ENCODE measurements around the gene SWAP70. TPM values are rescaled to one million over a fixed set of nuclear protein-coding genes. Genes with fewer than 3 reads are reported as not detected.
"Not testable (repeated sequence)": the region's sequence is repeated elsewhere in the genome, so short reads cannot be mapped to it uniquely, and the experiment has no call there.

Gene SWAP70
- total and polyA plus RNA-seq, 5 donors: 10.4 to 30.1 (median 20.5) TPM

DNA sequence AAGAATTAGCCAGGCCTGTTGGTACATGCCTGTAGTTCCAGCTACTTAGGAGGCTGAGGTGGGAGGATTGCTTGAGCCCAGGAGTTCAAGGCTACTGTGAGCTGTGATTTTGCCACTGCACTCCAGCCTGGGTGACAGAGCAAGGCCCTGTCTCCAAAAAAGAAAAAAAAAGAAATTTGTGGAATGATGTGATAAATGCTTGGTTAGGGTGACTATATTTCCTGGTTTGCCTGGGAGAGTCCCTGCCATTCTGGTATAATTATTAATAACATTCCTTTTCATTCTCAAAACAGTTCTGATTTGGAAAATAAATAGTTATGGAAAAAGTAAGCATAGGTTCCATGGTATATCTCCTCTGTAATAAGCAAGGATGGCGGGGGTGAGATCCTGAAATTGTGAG is 74.8 kb downstream of the SWAP70 start:
- WGBS: 99% methylated on average over 1 of the region's 1 CpG

GRCh38 chr11:9739123-9739900 is 75.4 kb downstream of the SWAP70 start:
- DNase-seq (no peak), ATAC-seq (no peak)
- Histone ChIP-seq H3K9me3 (ENCODE audit: control insufficient read depth, low read length) (no peaks in the 10 kb centered on the region), H3K4me3 (ENCODE audit: low read length) (no peak overlapping the region), H3K4me1 (ENCODE audit: control insufficient read depth, insufficient read depth, low read length) (no peaks in the 10 kb centered on the region), H3K27ac (ENCODE audit: low read length) (no peak overlapping the region), H3K27me3 (ENCODE audit: control insufficient read depth, insufficient read depth) (no peaks in the 10 kb centered on the region)
- WGBS: 58% methylated on average over 4 of the region's 4 CpGs
- intact Hi-C loops (cut with DNase I): no loop called here

More for the DNA sequence above, 74.8 kb downstream of the SWAP70 start:
- no peak overlapping the region for H3K27ac ChIP-seq (ENCODE audit: low read length)
- intact Hi-C loops (cut with DNase I): no loop called here
- no peak for ATAC-seq
- no peak for DNase-seq
- H3K27me3 ChIP-seq (ENCODE audit: control insufficient read depth, insufficient read depth): no peaks in the 10 kb centered on the region
- H3K9me3 ChIP-seq (ENCODE audit: control insufficient read depth, low read length): no peaks in the 10 kb centered on the region
- no peaks in the 10 kb centered on the region for H3K4me1 ChIP-seq (ENCODE audit: control insufficient read depth, insufficient read depth, low read length)
- H3K4me3 ChIP-seq (ENCODE audit: low read length): no peak overlapping the region

DNA sequence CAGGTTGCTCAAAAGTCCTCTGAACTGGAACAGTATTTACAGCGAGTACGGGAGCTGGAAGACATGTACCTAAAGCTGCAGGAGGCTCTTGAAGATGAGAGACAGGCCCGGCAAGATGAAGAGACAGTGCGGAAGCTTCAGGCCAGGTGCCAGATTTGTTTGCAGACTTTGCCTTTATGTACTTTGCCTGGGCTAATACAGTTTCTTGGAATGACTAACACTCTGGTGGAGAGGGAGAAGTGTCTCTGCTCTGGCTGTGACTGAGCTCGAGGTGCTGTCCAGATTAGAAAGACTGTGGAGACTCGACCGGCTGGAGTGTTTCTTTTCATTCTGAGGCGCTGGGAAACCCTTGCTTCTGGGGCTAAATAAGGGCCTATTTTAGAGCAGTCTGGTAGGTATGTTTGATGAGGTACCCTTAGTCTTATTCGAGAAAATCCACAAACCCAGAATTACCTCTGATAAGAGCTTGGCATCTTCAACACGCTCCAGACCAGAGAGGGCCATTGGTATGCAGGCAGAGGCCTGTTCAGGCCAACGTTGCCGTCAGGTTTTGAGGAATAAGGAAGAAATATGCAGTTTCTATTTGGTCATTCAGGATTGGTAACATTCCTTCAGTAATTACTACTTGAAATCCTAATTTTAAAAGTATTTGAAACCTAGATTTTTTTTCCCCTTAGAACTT is 76.5 kb downstream of the SWAP70 start:
- Histone ChIP-seq H3K27ac (ENCODE audit: low read length) (no peak overlapping the region), H3K9me3 (ENCODE audit: control insufficient read depth, low read length) (no peaks in the 10 kb centered on the region), H3K4me3 (ENCODE audit: low read length) (no peak overlapping the region), H3K27me3 (ENCODE audit: control insufficient read depth, insufficient read depth) (no peaks in the 10 kb centered on the region), H3K4me1 (ENCODE audit: control insufficient read depth, insufficient read depth, low read length) (no peaks in the 10 kb centered on the region)
- intact Hi-C loops (cut with DNase I): no loop called here
- no peak for DNase-seq
- 75% methylated on average over 12 of the region's 12 CpGs for WGBS
- peak in 1 of 2 donors; percentile 42 for ATAC-seq

- no peaks in the 10 kb centered on the region for H3K4me1 ChIP-seq (ENCODE audit: control insufficient read depth, insufficient read depth, low read length)
- DNase-seq (no peak), ATAC-seq (no peak)
- H3K9me3 ChIP-seq (ENCODE audit: control insufficient read depth, low read length): no peaks in the 10 kb centered on the region
- H3K27me3 ChIP-seq (ENCODE audit: control insufficient read depth, insufficient read depth): no peaks in the 10 kb centered on the region
- no peak overlapping the region for H3K4me3 ChIP-seq (ENCODE audit: low read length)
- no peak overlapping the region for H3K27ac ChIP-seq (ENCODE audit: low read length)
- intact Hi-C loops (cut with DNase I): no loop called here
- 86% methylated on average over 6 of the region's 6 CpGs for WGBS
Observed at GRCh38 chr11:9741260-9741659, 77.4 kb downstream of the SWAP70 start.

DNA sequence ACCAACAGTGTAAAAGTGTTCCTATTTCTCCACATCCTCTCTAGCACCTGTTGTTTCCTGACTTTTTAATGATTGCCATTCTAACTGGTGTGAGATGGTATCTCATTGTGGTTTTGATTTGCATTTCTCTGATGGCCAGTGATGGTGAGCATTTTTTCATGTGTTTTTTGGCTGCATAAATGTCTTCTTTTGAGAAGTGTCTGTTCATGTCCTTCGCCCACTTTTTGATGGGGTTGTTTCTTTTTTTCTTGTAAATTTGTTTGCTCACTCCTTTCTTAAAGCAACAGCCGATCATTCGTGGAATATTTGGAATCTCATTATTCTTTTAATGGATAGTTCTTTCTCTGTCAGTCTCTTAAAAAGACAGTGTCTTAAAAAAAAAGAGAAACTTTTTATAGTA is 79.6 kb downstream of the SWAP70 start:
- H3K27me3 ChIP-seq (ENCODE audit: control insufficient read depth, insufficient read depth); ATAC-seq; H3K4me1 ChIP-seq (ENCODE audit: control insufficient read depth, insufficient read depth, low read length); H3K9me3 ChIP-seq (ENCODE audit: control insufficient read depth, low read length); intact Hi-C loops (cut with DNase I); DNase-seq; H3K27ac ChIP-seq (ENCODE audit: low read length); H3K4me3 ChIP-seq (ENCODE audit: low read length): not testable (repeated sequence)
- WGBS: 93% methylated on average over 3 of the region's 3 CpGs

DNA sequence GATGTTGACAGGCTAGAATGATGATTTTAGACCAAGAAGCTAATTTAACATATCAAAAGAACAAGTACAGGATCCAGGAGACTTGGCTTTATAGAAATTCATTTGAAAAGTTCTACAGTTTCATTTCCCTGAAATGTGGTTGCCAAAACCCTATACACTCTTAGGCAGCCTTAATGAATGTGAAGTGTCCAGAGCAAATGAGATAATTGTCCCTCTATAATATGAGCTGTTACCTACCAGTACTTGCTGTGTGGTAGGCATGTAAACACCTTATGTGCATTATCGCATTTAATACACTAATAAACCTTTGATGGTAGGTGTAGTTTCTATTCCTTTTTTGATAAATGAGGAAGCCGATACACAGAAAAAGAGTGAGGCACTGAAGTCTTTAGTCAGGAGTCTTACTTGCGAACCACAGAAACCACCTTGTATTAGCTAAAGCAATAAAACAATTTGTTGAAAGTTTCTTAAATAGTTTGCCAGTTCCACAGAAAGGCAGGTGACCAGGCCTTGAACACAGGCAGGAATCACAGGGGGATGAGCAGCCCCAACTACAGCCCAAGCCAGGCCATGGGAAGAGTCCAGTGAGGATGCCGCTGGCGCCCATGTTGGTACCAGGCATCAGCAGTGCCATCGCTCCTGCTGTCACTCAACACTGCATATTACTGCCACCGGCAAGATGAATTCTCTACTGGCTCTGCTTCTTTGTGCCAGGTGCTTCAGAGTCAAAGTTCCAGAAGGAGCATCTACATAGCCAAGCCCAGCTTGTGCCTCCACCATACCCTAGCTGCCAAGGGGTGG is 81.7 kb downstream of the SWAP70 start:
- ATAC-seq: no peak
- DNase-seq: no peak
- WGBS: 77% methylated on average over 7 of the region's 7 CpGs
- Histone ChIP-seq H3K27me3 (ENCODE audit: control insufficient read depth, insufficient read depth) (no peaks in the 10 kb centered on the region), H3K4me1 (ENCODE audit: control insufficient read depth, insufficient read depth, low read length) (peaks cover 2% of the 10 kb centered on the region), H3K9me3 (ENCODE audit: control insufficient read depth, low read length) (no peaks in the 10 kb centered on the region), H3K27ac (ENCODE audit: low read length) (no peak overlapping the region), H3K4me3 (ENCODE audit: low read length) (no peak overlapping the region)
- intact Hi-C loops (cut with DNase I): loop anchor here in 2 of 4 donors (5.0 kb wide), 1 partner anchor 133 kb away; no protein-coding TSS in a partner anchor

GRCh38 chr11:9747229-9747628 is 83.4 kb downstream of the SWAP70 start:
- WGBS: 73% methylated on average over 1 of the region's 1 CpG
- intact Hi-C loops (cut with DNase I): loop anchor here in 2 of 4 donors (5.0 kb wide), 1 partner anchor 135 kb away; no protein-coding TSS in a partner anchor

GRCh38 chr11:9747828-9748227 is 84.0 kb downstream of the SWAP70 start:
- Histone ChIP-seq H3K9me3 (ENCODE audit: control insufficient read depth, low read length) (no peaks in the 10 kb centered on the region), H3K27me3 (ENCODE audit: control insufficient read depth, insufficient read depth) (no peaks in the 10 kb centered on the region), H3K4me3 (ENCODE audit: low read length) (no peak overlapping the region), H3K4me1 (ENCODE audit: control insufficient read depth, insufficient read depth, low read length) (peaks cover 2% of the 10 kb centered on the region), H3K27ac (ENCODE audit: low read length) (no peak overlapping the region)
- intact Hi-C loops (cut with DNase I): loop anchor here in 2 of 4 donors (5.0 kb wide), 1 partner anchor 136 kb away; no protein-coding TSS in a partner anchor
- WGBS: 75% methylated on average over 5 of the region's 5 CpGs
- DNase-seq: no peak
- ATAC-seq: no peak

More at GRCh38 chr11:9747229-9747628, 83.4 kb downstream of the SWAP70 start:
- no peak for ATAC-seq
- H3K9me3 ChIP-seq (ENCODE audit: control insufficient read depth, low read length): no peaks in the 10 kb centered on the region
- no peak overlapping the region for H3K4me3 ChIP-seq (ENCODE audit: low read length)
- no peak overlapping the region for H3K27ac ChIP-seq (ENCODE audit: low read length)
- peaks cover 2% of the 10 kb centered on the region for H3K4me1 ChIP-seq (ENCODE audit: control insufficient read depth, insufficient read depth, low read length)
- H3K27me3 ChIP-seq (ENCODE audit: control insufficient read depth, insufficient read depth): no peaks in the 10 kb centered on the region
- no peak for DNase-seq

DNA sequence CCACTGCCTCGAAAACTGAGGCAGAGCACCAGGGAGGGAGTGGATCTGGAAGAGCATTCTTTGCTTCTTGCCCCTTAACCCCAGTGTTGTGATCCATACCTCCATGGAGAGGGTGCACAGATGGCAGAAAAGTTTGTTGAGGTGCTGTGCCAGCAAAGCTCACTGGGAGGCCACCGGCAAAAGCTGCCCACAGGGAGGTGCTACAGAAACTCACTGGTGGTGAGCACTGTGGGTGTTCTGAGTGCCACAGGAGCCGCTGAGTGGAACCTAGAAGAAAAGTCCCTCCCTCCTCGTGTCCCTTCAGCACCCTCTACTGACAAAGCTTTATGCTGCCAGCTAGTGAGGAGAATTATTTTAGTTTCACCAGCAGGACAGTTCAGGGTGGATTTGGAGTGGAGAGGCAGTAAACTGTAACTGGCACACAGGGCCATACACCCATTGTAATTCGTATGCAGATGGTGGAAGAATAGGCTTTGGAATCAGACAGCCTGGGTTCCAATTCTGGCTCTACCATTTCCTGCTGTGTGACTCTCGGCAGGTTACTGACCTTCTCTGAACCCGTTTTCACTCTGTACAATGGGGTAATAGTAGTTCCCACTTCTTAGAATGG is 84.6 kb downstream of the SWAP70 start:
- ATAC-seq (peak; percentile 87 to 91), DNase-seq (peak; percentile 52 to 72 (median 70))
- no peaks in the 10 kb centered on the region for H3K9me3 ChIP-seq (ENCODE audit: control insufficient read depth, low read length)
- H3K27ac ChIP-seq (ENCODE audit: low read length): no peak overlapping the region
- H3K4me3 ChIP-seq (ENCODE audit: low read length): no peak overlapping the region
- WGBS: 46% methylated on average over 7 of the region's 7 CpGs
- H3K4me1 ChIP-seq (ENCODE audit: control insufficient read depth, insufficient read depth, low read length): peaks cover 2% of the 10 kb centered on the region
- no peaks in the 10 kb centered on the region for H3K27me3 ChIP-seq (ENCODE audit: control insufficient read depth, insufficient read depth)
- intact Hi-C loops (cut with DNase I): loop anchor here in 2 of 4 donors (5.0 kb wide), 1 partner anchor 136 kb away; no protein-coding TSS in a partner anchor

DNA sequence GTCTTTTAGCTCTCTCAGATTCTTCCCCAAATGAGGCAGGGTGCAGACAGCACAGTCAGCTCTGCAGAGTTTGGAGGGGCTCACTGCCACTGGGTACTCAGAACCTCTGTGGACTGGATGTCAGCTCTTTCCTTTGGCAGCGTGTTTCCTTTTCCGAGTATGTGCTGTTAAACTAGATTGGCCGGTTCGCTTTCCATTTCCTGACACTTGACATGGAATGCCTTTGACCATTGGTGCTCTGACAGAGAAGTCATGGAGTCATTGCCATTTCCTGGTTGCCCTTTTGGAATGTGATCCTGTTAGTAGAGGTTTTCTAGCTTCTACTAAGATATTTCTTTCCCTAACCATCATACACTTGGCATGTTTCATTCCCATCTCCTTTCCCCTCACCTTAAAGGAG is 86.7 kb downstream of the SWAP70 start:
- 61% methylated on average over 4 of the region's 4 CpGs for WGBS
- intact Hi-C loops (cut with DNase I): no loop called here

More for the DNA sequence above, 86.7 kb downstream of the SWAP70 start:
- no peak for DNase-seq
- Histone ChIP-seq H3K27ac (ENCODE audit: low read length) (no peak overlapping the region), H3K9me3 (ENCODE audit: control insufficient read depth, low read length) (no peaks in the 10 kb centered on the region), H3K4me3 (ENCODE audit: low read length) (no peak overlapping the region), H3K4me1 (ENCODE audit: control insufficient read depth, insufficient read depth, low read length) (peaks cover 4% of the 10 kb centered on the region), H3K27me3 (ENCODE audit: control insufficient read depth, insufficient read depth) (no peaks in the 10 kb centered on the region)
- no peak for ATAC-seq
